ENCODE results near the gene ZSCAN22. TPM values are rescaled to one million over a fixed set of nuclear protein-coding genes. Genes with fewer than 3 reads are reported as not detected.
A peak's percentile ranks its signal among the peaks of the same experiment; 100 is the strongest.

Gene ZSCAN22
- total and polyA plus RNA-seq, 2 of the 13 experiments (the other 11 are each of a cell fraction or from before 2014, with no cell fraction given): 2.5 to 3.5 TPM

- TF ChIP-seq ZNF280D (CRISPR knock-in tag; IDR thresholded peaks at IDR 0.05) (no peak), LBX2 (CRISPR knock-in tag; IDR thresholded peaks at IDR 0.05; ENCODE audit: borderline replicate concordance) (no peak), CREB1 (IDR thresholded peaks at IDR 0.05) (no peak), CREB1 (CRISPR knock-in tag; IDR thresholded peaks at IDR 0.05) (no peak), ZNF333 (CRISPR knock-in tag; IDR thresholded peaks at IDR 0.05; ENCODE audit: borderline replicate concordance) (no peak), NR2C2 (CRISPR knock-in tag; IDR thresholded peaks at IDR 0.05; ENCODE audit: borderline replicate concordance) (peak; percentile 44; the same call in 1 of the 2 replicates), NFYB (CRISPR knock-in tag; IDR thresholded peaks at IDR 0.05) (no peak), ZNF576 (CRISPR knock-in tag; IDR thresholded peaks at IDR 0.05) (no peak), KLF16 (CRISPR knock-in tag; IDR thresholded peaks at IDR 0.05) (no peak; a peak in 1 of 4 replicates), ZSCAN22 (CRISPR knock-in tag; IDR thresholded peaks at IDR 0.05) (no peak), KDM6A (CRISPR knock-in tag; IDR thresholded peaks at IDR 0.05; ENCODE audit: low read depth) (no peak; the same call in 1 of the 2 replicates), HHEX (CRISPR knock-in tag; IDR thresholded peaks at IDR 0.05) (no peak), ZNF296 (CRISPR knock-in tag; conservative IDR thresholded peaks at IDR 0.05) (0 out of 2 replicates have a peak, but pooled peaks have one; percentile 71), ZNF790 (CRISPR knock-in tag; IDR thresholded peaks at IDR 0.05; ENCODE audit: borderline replicate concordance) (no peak), ZNF225 (CRISPR knock-in tag; IDR thresholded peaks at IDR 0.05) (no peak), MXD4 (CRISPR knock-in tag; IDR thresholded peaks at IDR 0.05) (no peak)
- TF ChIP-seq, protein P1, sequence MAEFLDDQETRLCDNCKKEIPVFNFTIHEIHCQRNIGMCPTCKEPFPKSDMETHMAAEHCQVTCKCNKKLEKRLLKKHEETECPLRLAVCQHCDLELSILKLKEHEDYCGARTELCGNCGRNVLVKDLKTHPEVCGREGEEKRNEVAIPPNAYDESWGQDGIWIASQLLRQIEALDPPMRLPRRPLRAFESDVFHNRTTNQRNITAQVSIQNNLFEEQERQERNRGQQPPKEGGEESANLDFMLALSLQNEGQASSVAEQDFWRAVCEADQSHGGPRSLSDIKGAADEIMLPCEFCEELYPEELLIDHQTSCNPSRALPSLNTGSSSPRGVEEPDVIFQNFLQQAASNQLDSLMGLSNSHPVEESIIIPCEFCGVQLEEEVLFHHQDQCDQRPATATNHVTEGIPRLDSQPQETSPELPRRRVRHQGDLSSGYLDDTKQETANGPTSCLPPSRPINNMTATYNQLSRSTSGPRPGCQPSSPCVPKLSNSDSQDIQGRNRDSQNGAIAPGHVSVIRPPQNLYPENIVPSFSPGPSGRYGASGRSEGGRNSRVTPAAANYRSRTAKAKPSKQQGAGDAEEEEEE (CRISPR knock-in tag; IDR thresholded peaks at IDR 0.05; ENCODE audit: borderline replicate concordance): no peak
- TF ChIP-seq, protein P2, sequence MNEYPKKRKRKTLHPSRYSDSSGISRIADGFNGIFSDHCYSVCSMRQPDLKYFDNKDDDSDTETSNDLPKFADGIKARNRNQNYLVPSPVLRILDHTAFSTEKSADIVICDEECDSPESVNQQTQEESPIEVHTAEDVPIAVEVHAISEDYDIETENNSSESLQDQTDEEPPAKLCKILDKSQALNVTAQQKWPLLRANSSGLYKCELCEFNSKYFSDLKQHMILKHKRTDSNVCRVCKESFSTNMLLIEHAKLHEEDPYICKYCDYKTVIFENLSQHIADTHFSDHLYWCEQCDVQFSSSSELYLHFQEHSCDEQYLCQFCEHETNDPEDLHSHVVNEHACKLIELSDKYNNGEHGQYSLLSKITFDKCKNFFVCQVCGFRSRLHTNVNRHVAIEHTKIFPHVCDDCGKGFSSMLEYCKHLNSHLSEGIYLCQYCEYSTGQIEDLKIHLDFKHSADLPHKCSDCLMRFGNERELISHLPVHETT (CRISPR knock-in tag; conservative IDR thresholded peaks at IDR 0.05): no peak
- TF ChIP-seq, protein P3, sequence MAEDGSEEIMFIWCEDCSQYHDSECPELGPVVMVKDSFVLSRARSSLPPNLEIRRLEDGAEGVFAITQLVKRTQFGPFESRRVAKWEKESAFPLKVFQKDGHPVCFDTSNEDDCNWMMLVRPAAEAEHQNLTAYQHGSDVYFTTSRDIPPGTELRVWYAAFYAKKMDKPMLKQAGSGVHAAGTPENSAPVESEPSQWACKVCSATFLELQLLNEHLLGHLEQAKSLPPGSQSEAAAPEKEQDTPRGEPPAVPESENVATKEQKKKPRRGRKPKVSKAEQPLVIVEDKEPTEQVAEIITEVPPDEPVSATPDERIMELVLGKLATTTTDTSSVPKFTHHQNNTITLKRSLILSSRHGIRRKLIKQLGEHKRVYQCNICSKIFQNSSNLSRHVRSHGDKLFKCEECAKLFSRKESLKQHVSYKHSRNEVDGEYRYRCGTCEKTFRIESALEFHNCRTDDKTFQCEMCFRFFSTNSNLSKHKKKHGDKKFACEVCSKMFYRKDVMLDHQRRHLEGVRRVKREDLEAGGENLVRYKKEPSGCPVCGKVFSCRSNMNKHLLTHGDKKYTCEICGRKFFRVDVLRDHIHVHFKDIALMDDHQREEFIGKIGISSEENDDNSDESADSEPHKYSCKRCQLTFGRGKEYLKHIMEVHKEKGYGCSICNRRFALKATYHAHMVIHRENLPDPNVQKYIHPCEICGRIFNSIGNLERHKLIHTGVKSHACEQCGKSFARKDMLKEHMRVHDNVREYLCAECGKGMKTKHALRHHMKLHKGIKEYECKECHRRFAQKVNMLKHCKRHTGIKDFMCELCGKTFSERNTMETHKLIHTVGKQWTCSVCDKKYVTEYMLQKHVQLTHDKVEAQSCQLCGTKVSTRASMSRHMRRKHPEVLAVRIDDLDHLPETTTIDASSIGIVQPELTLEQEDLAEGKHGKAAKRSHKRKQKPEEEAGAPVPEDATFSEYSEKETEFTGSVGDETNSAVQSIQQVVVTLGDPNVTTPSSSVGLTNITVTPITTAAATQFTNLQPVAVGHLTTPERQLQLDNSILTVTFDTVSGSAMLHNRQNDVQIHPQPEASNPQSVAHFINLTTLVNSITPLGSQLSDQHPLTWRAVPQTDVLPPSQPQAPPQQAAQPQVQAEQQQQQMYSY (CRISPR knock-in tag; IDR thresholded peaks at IDR 0.05): no peak
Observed at GRCh38 chr19:58353717-58354477, 27.1 kb downstream of the ZSCAN22 start (continued).
